ENCODE results near the gene MYMK. TPM values are rescaled to one million over a fixed set of nuclear protein-coding genes. Genes with fewer than 3 reads are reported as not detected.

The MYMK gene
- total RNA-seq, 2 donors from 2014 or later, result not detected

DNA sequence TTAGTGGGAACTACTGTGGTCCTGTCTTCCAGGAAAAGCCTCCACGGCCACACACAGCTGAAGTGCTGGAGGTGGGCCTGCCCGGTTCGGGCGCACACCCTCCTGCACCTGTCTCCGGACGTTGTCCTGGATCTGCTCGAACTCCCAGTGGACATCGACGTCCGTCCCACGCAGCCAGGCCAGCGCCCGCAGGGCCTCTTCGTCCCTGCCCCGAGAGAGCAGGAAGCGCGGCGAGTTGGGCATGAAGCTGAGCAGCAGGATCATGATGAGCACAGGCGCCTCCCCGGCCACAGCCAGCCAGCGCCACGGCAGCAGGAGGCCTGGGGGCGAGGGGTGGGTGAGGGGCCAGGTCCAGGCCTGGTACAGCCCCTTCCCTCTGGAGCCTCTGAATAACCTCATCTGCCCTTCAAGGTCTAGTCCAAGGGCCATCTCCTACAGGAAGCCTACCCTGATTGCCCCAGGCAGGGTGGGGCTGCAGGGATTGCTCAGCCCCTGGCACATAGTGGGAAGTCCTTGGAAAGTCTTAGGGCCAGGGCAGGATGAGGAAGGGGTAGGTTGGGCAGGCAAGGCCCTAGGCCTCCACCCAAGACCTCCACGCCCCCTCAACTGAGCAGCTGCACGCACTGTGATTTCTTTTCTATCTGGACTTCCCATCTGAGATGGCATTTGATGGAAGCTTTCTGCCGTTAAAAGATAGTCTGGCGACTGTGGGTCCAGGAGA is 49.3 kb downstream of the MYMK start:
- Histone ChIP-seq H3K4me3 (ENCODE audit: low read length) (no peak overlapping the region), H3K9me3 (ENCODE audit: control insufficient read depth, low read length) (no peaks in the 10 kb centered on the region), H3K27ac (ENCODE audit: low read depth, low read length) (no peak overlapping the region), H3K9ac (ENCODE audit: extremely low read depth, low read length, poor library complexity, severe bottlenecking) (no peak overlapping the region), H3K36me3 (ENCODE audit: control insufficient read depth, insufficient read depth, low read length) (peaks cover 6% of the 10 kb centered on the region), H3K4me1 (ENCODE audit: control insufficient read depth, insufficient read depth, low read length) (peaks cover 9% of the 10 kb centered on the region), H3K27me3 (ENCODE audit: control insufficient read depth, insufficient read depth, low read length, poor library complexity, severe bottlenecking) (peaks cover 9% of the 10 kb centered on the region)
- H3K27ac Mint-ChIP-seq, result no peak overlapping the region
- H3K4me3 Mint-ChIP-seq, result no peak overlapping the region
- WGBS, 2 experiments (ENCODE audit: insufficient coverage in 1 of 2, insufficient read length in 1 of 2), result 94 to 99% methylated on average over 20 to 27 of the region's 27 CpGs
- H3K36me3 Mint-ChIP-seq (ENCODE audit: low read depth), result peaks cover 10% of the 10 kb centered on the region
- peaks cover 3% of the 10 kb centered on the region for H3K4me1 Mint-ChIP-seq
- no peaks in the 10 kb centered on the region for H3K9me3 Mint-ChIP-seq
- TF ChIP-seq, protein P1, sequence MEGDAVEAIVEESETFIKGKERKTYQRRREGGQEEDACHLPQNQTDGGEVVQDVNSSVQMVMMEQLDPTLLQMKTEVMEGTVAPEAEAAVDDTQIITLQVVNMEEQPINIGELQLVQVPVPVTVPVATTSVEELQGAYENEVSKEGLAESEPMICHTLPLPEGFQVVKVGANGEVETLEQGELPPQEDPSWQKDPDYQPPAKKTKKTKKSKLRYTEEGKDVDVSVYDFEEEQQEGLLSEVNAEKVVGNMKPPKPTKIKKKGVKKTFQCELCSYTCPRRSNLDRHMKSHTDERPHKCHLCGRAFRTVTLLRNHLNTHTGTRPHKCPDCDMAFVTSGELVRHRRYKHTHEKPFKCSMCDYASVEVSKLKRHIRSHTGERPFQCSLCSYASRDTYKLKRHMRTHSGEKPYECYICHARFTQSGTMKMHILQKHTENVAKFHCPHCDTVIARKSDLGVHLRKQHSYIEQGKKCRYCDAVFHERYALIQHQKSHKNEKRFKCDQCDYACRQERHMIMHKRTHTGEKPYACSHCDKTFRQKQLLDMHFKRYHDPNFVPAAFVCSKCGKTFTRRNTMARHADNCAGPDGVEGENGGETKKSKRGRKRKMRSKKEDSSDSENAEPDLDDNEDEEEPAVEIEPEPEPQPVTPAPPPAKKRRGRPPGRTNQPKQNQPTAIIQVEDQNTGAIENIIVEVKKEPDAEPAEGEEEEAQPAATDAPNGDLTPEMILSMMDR (conservative IDR thresholded peaks at IDR 0.05), result no peak
- DNase-seq, result no peak
- peaks cover 6% of the 10 kb centered on the region for H3K27me3 Mint-ChIP-seq (ENCODE audit: insufficient read depth)

DNA sequence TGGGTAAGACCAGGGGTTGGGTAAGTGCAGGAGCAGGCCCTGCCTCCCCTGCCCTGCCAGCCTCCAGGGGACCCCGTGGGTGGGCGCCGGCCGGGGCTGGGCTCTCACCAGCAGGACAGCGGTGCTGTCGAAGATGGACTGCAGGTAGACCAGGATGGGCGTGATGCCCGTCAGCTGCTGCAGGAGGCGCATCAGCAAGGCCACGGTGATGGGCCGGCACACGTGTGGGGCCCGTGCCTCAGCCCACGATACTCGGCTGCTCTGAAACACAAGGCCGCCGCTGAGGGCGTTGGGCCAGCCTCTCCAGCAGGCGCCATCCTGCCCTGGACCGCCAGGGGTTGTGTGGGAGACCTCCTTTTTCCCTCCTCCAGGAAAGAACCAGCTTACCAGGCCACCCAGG is 49.9 kb downstream of the MYMK start:
- H3K36me3 Mint-ChIP-seq (ENCODE audit: low read depth), result peaks cover 10% of the 10 kb centered on the region
- peaks cover 5% of the 10 kb centered on the region for H3K27me3 Mint-ChIP-seq (ENCODE audit: insufficient read depth)
- H3K36me3 ChIP-seq (ENCODE audit: control insufficient read depth, insufficient read depth, low read length), result peaks cover 6% of the 10 kb centered on the region
- H3K9me3 ChIP-seq (ENCODE audit: control insufficient read depth, low read length), result no peaks in the 10 kb centered on the region
- H3K9ac ChIP-seq (ENCODE audit: extremely low read depth, low read length, poor library complexity, severe bottlenecking), result no peak overlapping the region
- H3K4me1 ChIP-seq (ENCODE audit: control insufficient read depth, insufficient read depth, low read length), result peaks cover 9% of the 10 kb centered on the region
- 94 to 96% methylated on average over 8 to 20 of the region's 20 CpGs for WGBS, 2 experiments (ENCODE audit: insufficient coverage in 1 of 2, insufficient read length in 1 of 2)
- H3K27ac Mint-ChIP-seq, result no peak overlapping the region
- DNase-seq, result no peak
- no peak overlapping the region for H3K27ac ChIP-seq (ENCODE audit: low read depth, low read length)
- H3K4me1 Mint-ChIP-seq, result peaks cover 3% of the 10 kb centered on the region
- TF ChIP-seq, protein P1 (conservative IDR thresholded peaks at IDR 0.05), result peak; percentile 26
- H3K4me3 ChIP-seq (ENCODE audit: low read length), result no peak overlapping the region
- no peak overlapping the region for H3K4me3 Mint-ChIP-seq
- H3K9me3 Mint-ChIP-seq, result no peaks in the 10 kb centered on the region
- peaks cover 7% of the 10 kb centered on the region for H3K27me3 ChIP-seq (ENCODE audit: control insufficient read depth, insufficient read depth, low read length, poor library complexity, severe bottlenecking)

DNA sequence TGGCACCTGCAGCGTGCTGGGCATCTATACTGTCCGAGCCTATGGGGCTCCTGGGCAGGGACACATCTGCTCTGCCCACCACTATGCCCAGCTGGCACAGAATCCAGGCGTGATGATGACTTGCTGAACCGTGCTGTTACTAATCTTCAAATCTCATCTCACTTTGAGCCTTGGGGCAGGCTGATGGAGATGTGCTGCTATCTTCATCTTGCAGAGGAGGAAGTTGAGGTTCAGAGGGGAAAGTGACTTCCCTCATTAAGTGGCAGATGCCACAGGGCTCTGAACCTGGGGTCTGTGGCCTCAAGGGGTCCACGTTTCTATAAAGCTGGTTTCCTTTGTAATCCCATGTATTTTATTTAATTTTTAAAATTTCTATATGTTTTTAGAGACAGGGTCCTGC is 50.5 kb downstream of the MYMK start:
- Histone ChIP-seq H3K27ac (ENCODE audit: low read depth, low read length) (no peak overlapping the region), H3K9me3 (ENCODE audit: control insufficient read depth, low read length) (no peaks in the 10 kb centered on the region), H3K9ac (ENCODE audit: extremely low read depth, low read length, poor library complexity, severe bottlenecking) (no peak overlapping the region), H3K4me3 (ENCODE audit: low read length) (no peak overlapping the region), H3K36me3 (ENCODE audit: control insufficient read depth, insufficient read depth, low read length) (peaks cover 6% of the 10 kb centered on the region), H3K27me3 (ENCODE audit: control insufficient read depth, insufficient read depth, low read length, poor library complexity, severe bottlenecking) (peaks cover under 1% of the 10 kb centered on the region), H3K4me1 (ENCODE audit: control insufficient read depth, insufficient read depth, low read length) (peaks cover 9% of the 10 kb centered on the region)
- TF ChIP-seq, protein P1 (conservative IDR thresholded peaks at IDR 0.05), result no peak
- H3K27me3 Mint-ChIP-seq (ENCODE audit: insufficient read depth), result no peaks in the 10 kb centered on the region
- no peaks in the 10 kb centered on the region for H3K9me3 Mint-ChIP-seq
- H3K4me3 Mint-ChIP-seq, result no peak overlapping the region
- H3K27ac Mint-ChIP-seq, result no peak overlapping the region
- DNase-seq, result no peak
- H3K36me3 Mint-ChIP-seq (ENCODE audit: low read depth), result peaks cover 10% of the 10 kb centered on the region
- WGBS, 2 experiments (ENCODE audit: insufficient coverage in 1 of 2, insufficient read length in 1 of 2), result 87 to 98% methylated on average over 4 to 5 of the region's 5 CpGs
- peaks cover 3% of the 10 kb centered on the region for H3K4me1 Mint-ChIP-seq
